HG03159 (cell line): Measurements from ENCODE around the gene RAB19.
"Not testable (repeated sequence)": the region's sequence is repeated elsewhere in the genome, so short reads cannot be mapped to it uniquely, and the experiment has no call there.

ENCODE experiments used
- ATAC-seq: cut with Tn5 transposase; IDR thresholded peaks from one replicate; pipeline ENCODE4 v1.9.1; 2021; ENCODE audit warnings: mild to moderate bottlenecking, moderate library complexity; ENCODE audit not compliant: unreplicated experiment

The RAB19 gene

GRCh38 chr7:140451716-140452115, 47.9 kb downstream of the RAB19 start:
- no peak for ATAC-seq

GRCh38 chr7:140453273-140453672, 49.4 kb downstream of the RAB19 start:
- no peak for ATAC-seq

GRCh38 chr7:140453785-140454656, 50.2 kb downstream of the RAB19 start:
- ATAC-seq: not testable (repeated sequence)

- no peak for ATAC-seq
Observed at GRCh38 chr7:140454657-140455015, 50.8 kb downstream of the RAB19 start.

GRCh38 chr7:140455743-140456142, 51.9 kb downstream of the RAB19 start:
- no peak for ATAC-seq

GRCh38 chr7:140456551-140457051, 52.7 kb downstream of the RAB19 start:
- ATAC-seq: no peak

GRCh38 chr7:140458201-140458600, 54.3 kb downstream of the RAB19 start:
- ATAC-seq: no peak

GRCh38 chr7:140458916-140459315, 55.1 kb downstream of the RAB19 start:
- no peak for ATAC-seq

GRCh38 chr7:140463111-140463510, 59.3 kb downstream of the RAB19 start:
- no peak for ATAC-seq

GRCh38 chr7:140475747-140476333, 72.0 kb downstream of the RAB19 start:
- no peak for ATAC-seq

GRCh38 chr7:140476698-140477261, 72.9 kb downstream of the RAB19 start:
- ATAC-seq: no peak
